Smooth muscle cell (in vitro differentiated cells): Measurements from ENCODE around the gene BLNK. TPM values are rescaled to one million over a fixed set of nuclear protein-coding genes. Genes with fewer than 3 reads are reported as not detected.

Experiments used
- DNase-seq: peaks from one replicate; lab custom pipeline; 2025; ENCODE audit not compliant: unreplicated experiment; lab: John Stamatoyannopoulos, UW
- H2AFZ ChIP-seq: fragments of 200-600 bp; sonication (generic); 2 replicates; pipeline ENCODE4 v1.6.0; 2016; ENCODE audit warnings: antibody characterized with exemption, low read depth, mild to moderate bottlenecking
- H3F3A ChIP-seq: fragments of 200-600 bp; sonication (generic); 2 replicates; pipeline ENCODE4 v1.6.0; 2017; ENCODE audit warnings: antibody characterized with exemption, low read depth
- H3K27ac ChIP-seq: fragments of 200-600 bp; sonication (generic); 2 replicates; pipeline ENCODE4 v1.5.1; 2016; ENCODE audit warnings: low read depth, mild to moderate bottlenecking
- H3K27me3 ChIP-seq: fragments of 200-600 bp; sonication (generic); 2 replicates; pipeline ENCODE4 v1.6.1; 2016; ENCODE audit warnings: low read depth, mild to moderate bottlenecking
- H3K36me3 ChIP-seq: fragments of 200-600 bp; sonication (generic); 2 replicates; pipeline ENCODE4 v1.5.1; 2016; ENCODE audit warnings: low read depth
- H3K4me1 ChIP-seq: fragments of 200-600 bp; sonication (generic); 2 replicates; pipeline ENCODE4 v1.5.1; 2016; ENCODE audit warnings: low read depth
- H3K4me2 ChIP-seq: fragments of 200-600 bp; sonication (generic); 2 replicates; pipeline ENCODE4 v1.6.0; 2016; ENCODE audit warnings: mild to moderate bottlenecking
- H3K4me3 ChIP-seq: fragments of 200-600 bp; sonication (generic); 2 replicates; pipeline ENCODE4 v1.5.1; 2016; ENCODE audit warnings: mild to moderate bottlenecking
- H3K79me2 ChIP-seq: fragments of 200-600 bp; sonication (generic); 2 replicates; pipeline ENCODE4 v1.6.0; 2016; ENCODE audit warnings: low read depth, mild to moderate bottlenecking
- H3K9ac ChIP-seq: fragments of 200-600 bp; sonication (generic); 2 replicates; pipeline ENCODE4 v1.6.0; 2016; ENCODE audit warnings: low read depth
- H3K9me3 ChIP-seq: fragments of 200-600 bp; sonication (generic); replicated peaks from 2 replicates; pipeline ENCODE4 v1.5.1; 2016; ENCODE audit warnings: low read depth
- H4K20me1 ChIP-seq: fragments of 200-600 bp; sonication (generic); 2 replicates; pipeline ENCODE4 v1.6.0; 2016; ENCODE audit warnings: low read depth
- WGBS: methylation state at CpG from one replicate; pipeline ENCODE4 v1.1.7; 2016; ENCODE audit warnings: low lambda C conversion rate; 5-methylcytosine and 5-hydroxymethylcytosine counted together
- polyA plus RNA-seq: library from polyadenylated mRNA; unstranded; fragments of >200 nt; fragmentation: Nextera tagmentation; extraction: Ambion mirVana; gene quantifications from 2 replicates; pipeline ENCODE4 v1.2.1, GENCODE V29; 2016
- total RNA-seq: library from RNA; depleted of rRNA; stranded (reverse); fragments of >200 nt; gene quantifications from 2 replicates; pipeline ENCODE4 v1.2.3, GENCODE V29; 2014
- TF ChIP-seq, protein P1 (sequence below): fragments of 200-600 bp; sonication (generic); IDR thresholded peaks from 2 replicates; pipeline ENCODE4 v1.5.1; 2017; ENCODE audit warnings: borderline replicate concordance, mild to moderate bottlenecking, antibody characterized with exemption; ENCODE audit not compliant: insufficient read depth, poor library complexity, severe bottlenecking

The BLNK gene
- total and polyA plus RNA-seq, 2 experiments from 2014 or later, result 1.3 to 6.1 TPM

DNA sequence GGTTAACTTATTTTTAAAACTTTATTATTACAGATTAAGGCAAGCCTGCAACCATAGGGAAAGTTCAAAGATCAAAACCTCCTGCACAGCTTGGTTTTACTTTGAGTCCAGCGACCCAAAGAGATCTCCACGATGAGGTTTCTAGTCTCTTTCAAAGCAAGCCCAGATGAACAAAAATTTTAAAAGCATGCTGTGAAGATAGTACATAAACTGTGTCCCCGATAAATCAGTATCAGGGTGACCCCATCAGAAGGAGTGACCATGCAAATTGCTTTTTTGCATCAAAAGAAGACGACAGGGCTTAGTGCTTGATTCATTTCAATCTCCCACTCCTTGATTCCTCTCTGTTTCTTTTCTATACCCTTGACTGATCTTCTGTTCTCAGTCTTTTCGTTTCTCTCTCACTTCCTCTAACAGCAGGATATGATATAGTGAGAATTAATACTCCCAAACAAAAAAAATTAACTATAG lies 16.8 kb upstream of the BLNK start:
- Histone ChIP-seq H3K27ac (no peak overlapping the region), H2AFZ (no peak overlapping the region)
- TF ChIP-seq, protein P1, sequence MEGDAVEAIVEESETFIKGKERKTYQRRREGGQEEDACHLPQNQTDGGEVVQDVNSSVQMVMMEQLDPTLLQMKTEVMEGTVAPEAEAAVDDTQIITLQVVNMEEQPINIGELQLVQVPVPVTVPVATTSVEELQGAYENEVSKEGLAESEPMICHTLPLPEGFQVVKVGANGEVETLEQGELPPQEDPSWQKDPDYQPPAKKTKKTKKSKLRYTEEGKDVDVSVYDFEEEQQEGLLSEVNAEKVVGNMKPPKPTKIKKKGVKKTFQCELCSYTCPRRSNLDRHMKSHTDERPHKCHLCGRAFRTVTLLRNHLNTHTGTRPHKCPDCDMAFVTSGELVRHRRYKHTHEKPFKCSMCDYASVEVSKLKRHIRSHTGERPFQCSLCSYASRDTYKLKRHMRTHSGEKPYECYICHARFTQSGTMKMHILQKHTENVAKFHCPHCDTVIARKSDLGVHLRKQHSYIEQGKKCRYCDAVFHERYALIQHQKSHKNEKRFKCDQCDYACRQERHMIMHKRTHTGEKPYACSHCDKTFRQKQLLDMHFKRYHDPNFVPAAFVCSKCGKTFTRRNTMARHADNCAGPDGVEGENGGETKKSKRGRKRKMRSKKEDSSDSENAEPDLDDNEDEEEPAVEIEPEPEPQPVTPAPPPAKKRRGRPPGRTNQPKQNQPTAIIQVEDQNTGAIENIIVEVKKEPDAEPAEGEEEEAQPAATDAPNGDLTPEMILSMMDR, result no peak

GRCh38 chr10:96287392-96288105 lies 16.2 kb upstream of the BLNK start:
- Histone ChIP-seq H2AFZ (no peak overlapping the region), H3K4me2 (no peak overlapping the region), H3F3A (no peaks in the 10 kb centered on the region), H3K9ac (no peak overlapping the region), H3K4me1 (no peaks in the 10 kb centered on the region), H3K79me2 (no peaks in the 10 kb centered on the region), H3K9me3 (no peaks in the 10 kb centered on the region), H4K20me1 (no peaks in the 10 kb centered on the region), H3K27me3 (no peaks in the 10 kb centered on the region), H3K36me3 (no peaks in the 10 kb centered on the region), H3K27ac (no peak overlapping the region), H3K4me3 (peak overlapping the region; percentile 8)
- TF ChIP-seq, protein P1, result no peak
- no peak for DNase-seq
- WGBS, result 68% methylated on average over 6 of the region's 6 CpGs

More for the DNA sequence above, 16.8 kb upstream of the BLNK start:
- Histone ChIP-seq H3K9ac (no peak overlapping the region), H3K4me2 (no peak overlapping the region), H3K27me3 (no peaks in the 10 kb centered on the region), H3K4me1 (no peaks in the 10 kb centered on the region), H3F3A (no peaks in the 10 kb centered on the region), H3K36me3 (no peaks in the 10 kb centered on the region), H3K9me3 (no peaks in the 10 kb centered on the region), H3K79me2 (no peaks in the 10 kb centered on the region), H3K4me3 (no peak overlapping the region), H4K20me1 (no peaks in the 10 kb centered on the region)
- WGBS, result 80% methylated on average over 5 of the region's 5 CpGs
- no peak for DNase-seq

- H3K27ac ChIP-seq, result no peak overlapping the region
- H3K79me2 ChIP-seq, result no peaks in the 10 kb centered on the region
- H3K27me3 ChIP-seq, result no peaks in the 10 kb centered on the region
- no peaks in the 10 kb centered on the region for H3F3A ChIP-seq
- no peak overlapping the region for H3K4me3 ChIP-seq
- no peaks in the 10 kb centered on the region for H3K36me3 ChIP-seq
- H3K4me1 ChIP-seq, result no peaks in the 10 kb centered on the region
- no peak overlapping the region for H3K4me2 ChIP-seq
- no peak overlapping the region for H3K9ac ChIP-seq
- no peaks in the 10 kb centered on the region for H3K9me3 ChIP-seq
- no peak overlapping the region for H2AFZ ChIP-seq
- H4K20me1 ChIP-seq, result no peaks in the 10 kb centered on the region
- 68% methylated on average over 8 of the region's 8 CpGs for WGBS
- no peak for DNase-seq
- TF ChIP-seq, protein P1, result no peak
These were observed 14.0 kb upstream of the BLNK start for GRCh38 chr10:96285331-96285752.

DNA sequence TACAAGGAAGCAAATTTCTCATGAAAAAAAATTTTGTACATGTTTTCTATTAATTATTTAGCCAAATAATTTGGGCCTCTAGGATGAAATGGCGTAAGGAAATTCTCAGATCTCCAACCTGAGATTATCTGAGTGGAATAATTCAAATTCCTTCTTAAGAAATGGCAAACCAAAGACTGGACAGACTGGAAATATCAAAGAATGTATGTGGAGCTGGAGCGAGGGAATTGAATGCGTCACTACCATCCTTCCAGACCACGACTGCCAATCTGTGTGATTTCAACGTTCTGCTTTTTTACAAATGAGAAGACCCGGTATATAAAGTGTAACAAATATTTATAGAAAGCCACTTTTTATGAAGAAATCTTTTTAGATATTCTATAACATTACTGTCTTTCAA lies 12.4 kb upstream of the BLNK start:
- peak overlapping the region; percentile 57 for H3K27ac ChIP-seq
- H3K4me2 ChIP-seq, result peak overlapping the region; percentile 37
- no peak overlapping the region for H3K4me3 ChIP-seq
- no peaks in the 10 kb centered on the region for H3K4me1 ChIP-seq
- H4K20me1 ChIP-seq, result no peaks in the 10 kb centered on the region
- 69% methylated on average over 6 of the region's 6 CpGs for WGBS
- no peaks in the 10 kb centered on the region for H3F3A ChIP-seq
- TF ChIP-seq, protein P1, result no peak
- no peaks in the 10 kb centered on the region for H3K36me3 ChIP-seq
- DNase-seq, result no peak
- no peaks in the 10 kb centered on the region for H3K27me3 ChIP-seq
- H3K9me3 ChIP-seq, result no peaks in the 10 kb centered on the region
- no peak overlapping the region for H2AFZ ChIP-seq
- H3K79me2 ChIP-seq, result no peaks in the 10 kb centered on the region
- no peak overlapping the region for H3K9ac ChIP-seq
